ENCODE data around the gene TEX38.

- TF ChIP-seq TAF1 (IDR thresholded peaks at IDR 0.05; ENCODE audit: low read depth) (no peak), YY1 (IDR thresholded peaks at IDR 0.05; ENCODE audit: low read depth) (no peak), FOXM1 (IDR thresholded peaks at IDR 0.05; ENCODE audit: borderline replicate concordance, low read depth) (no peak), MAX (IDR thresholded peaks at IDR 0.05) (no peak), TEAD4 (IDR thresholded peaks at IDR 0.05) (no peak), RAD21 (IDR thresholded peaks at IDR 0.05; ENCODE audit: low read depth) (no peak), REST (IDR thresholded peaks at IDR 0.05; ENCODE audit: low read depth) (no peak), USF1 (IDR thresholded peaks at IDR 0.05) (no peak)
Measured at GRCh38 chr1:46687921-46688509, 16.4 kb downstream of the TEX38 start.

Data from Ishikawa (cell line).